Measurements from ENCODE around the gene RRP15. TPM values are rescaled to one million over a fixed set of nuclear protein-coding genes. Genes with fewer than 3 reads are reported as not detected.

The RRP15 gene
- total and polyA plus RNA-seq, 2 of the 8 experiments (the other 6 are each of a cell fraction or from before 2014, with no cell fraction given) = 3.7 to 52.8 TPM

GRCh38 chr1:218376722-218377121 is 91.6 kb downstream of the RRP15 start (continued):
- no peak for TF ChIP-seq EGR1 (IDR thresholded peaks at IDR 0.05; ENCODE audit: borderline replicate concordance, low read depth, low read length)

Measured in H1 (cell line).